ENCODE data around the gene LIMS2.

- TF ChIP-seq ZNF70 (CRISPR knock-in tag; IDR thresholded peaks at IDR 0.05), result no peak
- no peak for TF ChIP-seq ZFP3 (CRISPR knock-in tag; IDR thresholded peaks at IDR 0.05)
- TF ChIP-seq TSHZ2 (CRISPR knock-in tag; IDR thresholded peaks at IDR 0.05), result no peak
- TF ChIP-seq ZC3H10 (CRISPR knock-in tag; IDR thresholded peaks at IDR 0.05), result no peak
- TF ChIP-seq TCF4 (CRISPR knock-in tag; IDR thresholded peaks at IDR 0.05; ENCODE audit: borderline replicate concordance), result no peak
- TF ChIP-seq ARNTL (CRISPR knock-in tag; IDR thresholded peaks at IDR 0.05; ENCODE audit: borderline replicate concordance, low read depth), result no peak
- no peak for TF ChIP-seq OSR1 (CRISPR knock-in tag; IDR thresholded peaks at IDR 0.05)
- TF ChIP-seq ESRRG (CRISPR knock-in tag; IDR thresholded peaks at IDR 0.05), result no peak
- no peak for TF ChIP-seq RARB (CRISPR knock-in tag; IDR thresholded peaks at IDR 0.05)
- no peak for TF ChIP-seq ZNF8 (CRISPR knock-in tag; IDR thresholded peaks at IDR 0.05)
- no peak for TF ChIP-seq TOX (CRISPR knock-in tag; IDR thresholded peaks at IDR 0.05; ENCODE audit: borderline replicate concordance)
- no peak for TF ChIP-seq CREB5 (CRISPR knock-in tag; IDR thresholded peaks at IDR 0.05; ENCODE audit: low read depth)
- no peak for TF ChIP-seq GLIS3 (CRISPR knock-in tag; IDR thresholded peaks at IDR 0.05)
These were observed 68.5 kb downstream of the LIMS2 start for GRCh38 chr2:127606625-127607398.
